OCI-M1 (cell line): ENCODE measurements around the gene GABRD.
A peak's percentile ranks its signal among the peaks of the same experiment; 100 is the strongest.

Experiments
- DNase-seq: peaks from one replicate; lab custom pipeline; 2025; lab: John Stamatoyannopoulos, UW

Gene GABRD

DNA sequence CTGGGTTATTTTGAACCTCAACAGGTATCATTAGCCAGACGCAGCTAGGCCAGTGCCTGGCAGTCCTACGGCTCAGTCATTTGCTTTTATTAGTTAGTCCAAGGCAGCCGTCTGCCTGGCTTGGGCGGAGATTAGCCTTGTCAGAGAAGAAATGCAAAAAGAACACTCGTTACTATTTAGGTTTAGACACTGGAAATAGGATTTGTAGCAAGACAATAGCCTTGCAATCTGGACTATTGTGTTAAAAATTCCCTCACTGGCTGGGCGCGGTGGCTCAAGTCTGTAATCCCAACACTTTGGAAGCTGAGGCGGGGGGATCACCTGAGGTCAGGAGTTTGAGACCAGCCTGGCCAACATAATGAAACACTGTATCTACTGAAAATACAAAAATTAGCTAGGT, 20.1 kb downstream of the GABRD start:
- DNase-seq, result no peak

- DNase-seq, result no peak
Measured at GRCh38 chr1:2041305-2041704, 22.2 kb downstream of the GABRD start.

DNA sequence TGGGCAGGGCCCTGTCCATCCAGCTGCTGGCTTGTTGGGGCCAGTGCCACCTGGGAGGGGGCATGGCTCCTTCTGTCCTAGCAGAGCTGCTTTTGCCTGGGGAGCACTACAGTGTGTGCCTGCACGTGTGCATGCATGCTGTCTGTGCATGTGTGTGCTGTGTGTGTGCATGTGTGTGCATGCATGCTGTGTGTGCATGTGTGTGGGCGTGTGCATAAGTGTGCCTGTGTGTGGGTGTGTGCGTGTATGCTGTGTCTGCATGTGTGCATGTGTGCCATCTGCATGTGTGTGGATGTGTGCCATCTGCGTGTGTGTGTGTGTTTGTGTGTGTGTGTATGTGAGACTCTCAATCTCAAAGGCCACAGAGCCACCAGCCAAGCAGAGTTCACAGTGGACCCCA, 22.7 kb downstream of the GABRD start:
- no peak for DNase-seq

DNA sequence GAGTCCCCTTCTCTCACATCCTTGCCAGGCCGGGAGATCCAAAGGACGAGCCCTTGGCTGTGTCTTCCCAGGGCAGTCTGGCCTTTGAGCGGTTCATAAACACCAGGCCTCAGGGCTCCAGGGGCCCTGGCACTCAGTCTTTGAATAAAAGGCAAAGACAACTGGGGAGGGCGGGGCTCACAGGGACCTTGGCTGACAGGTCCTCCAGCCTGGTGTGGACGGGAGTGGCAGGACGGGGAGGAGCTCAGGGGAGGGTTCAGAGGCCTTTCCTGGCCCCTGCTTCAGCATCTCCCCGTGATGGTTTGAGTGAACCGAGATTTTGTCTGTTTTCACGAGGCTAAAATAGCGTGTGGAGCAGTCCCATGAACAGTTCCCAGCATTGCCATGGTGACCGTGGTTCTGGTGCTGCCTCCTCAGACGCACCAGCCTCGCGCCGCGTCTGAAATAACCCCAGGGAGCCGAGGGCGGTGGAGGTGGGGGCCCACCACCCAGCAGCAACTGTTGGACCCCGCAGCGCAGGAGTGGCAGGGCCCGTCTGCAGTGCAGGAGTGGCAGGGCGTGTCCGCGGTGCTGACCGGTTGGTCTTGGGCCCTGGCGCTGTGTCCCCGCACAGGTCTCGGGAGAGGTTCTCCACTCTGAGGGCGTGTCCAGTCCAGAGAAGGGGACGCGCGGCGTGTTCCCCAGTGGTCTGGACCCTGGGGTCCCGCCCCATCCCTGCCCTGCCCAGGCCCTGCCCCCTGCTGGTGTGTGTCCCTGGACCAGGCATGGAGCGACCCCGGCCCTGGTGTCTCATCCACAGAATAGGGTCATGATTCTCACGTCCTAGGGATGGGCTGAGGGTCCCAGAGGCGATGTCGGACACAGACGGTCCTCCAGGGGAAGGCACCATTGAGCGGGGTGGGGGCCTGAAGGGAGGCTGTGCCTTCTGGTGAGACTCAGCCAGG, 24.0 kb downstream of the GABRD start:
- DNase-seq, result no peak

- DNase-seq, result no peak
Measured at GRCh38 chr1:2043886-2044285, 24.7 kb downstream of the GABRD start.

- peak; percentile 74 for DNase-seq
Measured at GRCh38 chr1:2044510-2045319, 25.6 kb downstream of the GABRD start.

- no peak for DNase-seq
Measured at GRCh38 chr1:2045468-2046173, 26.5 kb downstream of the GABRD start.

DNA sequence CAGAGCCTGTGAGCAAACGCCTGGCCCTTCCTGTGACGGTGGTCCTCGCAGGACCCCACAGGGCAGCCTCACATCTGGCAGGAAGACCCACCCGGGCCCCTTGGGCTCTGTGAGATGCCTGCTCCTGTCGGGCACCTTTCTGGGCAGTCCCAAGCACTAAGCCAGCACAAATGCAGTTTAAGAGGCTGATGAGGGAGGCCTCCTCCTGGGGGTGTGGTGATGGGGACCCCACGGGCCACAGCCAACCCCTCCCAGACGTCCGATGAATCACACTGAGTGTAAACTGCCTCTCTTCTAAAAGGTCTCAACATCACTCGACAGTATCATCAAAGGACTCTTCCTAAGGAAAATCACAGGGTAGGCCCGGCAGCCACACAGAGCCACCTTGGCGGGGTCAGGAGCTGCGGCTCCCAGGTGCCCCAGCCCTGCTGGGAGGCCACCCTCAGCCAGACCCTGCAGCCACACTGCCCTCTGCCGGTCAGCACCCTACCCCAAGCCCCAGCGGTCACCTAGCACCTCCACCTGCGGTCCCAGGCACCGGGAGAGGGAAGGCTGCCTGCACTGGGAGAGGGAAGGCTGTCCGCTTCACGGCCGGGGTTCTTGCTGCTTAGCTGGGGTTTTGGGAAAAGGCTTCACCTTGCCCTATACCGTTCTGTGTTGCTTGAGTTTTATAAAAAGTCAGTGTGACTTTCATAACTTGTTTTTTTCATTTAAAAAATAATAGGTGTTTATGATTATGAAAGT, 27.2 kb downstream of the GABRD start:
- DNase-seq, result peak; percentile 60

GRCh38 chr1:2046953-2047748, 28.0 kb downstream of the GABRD start:
- no peak for DNase-seq

GRCh38 chr1:2047749-2048729, 28.9 kb downstream of the GABRD start:
- no peak for DNase-seq

DNA sequence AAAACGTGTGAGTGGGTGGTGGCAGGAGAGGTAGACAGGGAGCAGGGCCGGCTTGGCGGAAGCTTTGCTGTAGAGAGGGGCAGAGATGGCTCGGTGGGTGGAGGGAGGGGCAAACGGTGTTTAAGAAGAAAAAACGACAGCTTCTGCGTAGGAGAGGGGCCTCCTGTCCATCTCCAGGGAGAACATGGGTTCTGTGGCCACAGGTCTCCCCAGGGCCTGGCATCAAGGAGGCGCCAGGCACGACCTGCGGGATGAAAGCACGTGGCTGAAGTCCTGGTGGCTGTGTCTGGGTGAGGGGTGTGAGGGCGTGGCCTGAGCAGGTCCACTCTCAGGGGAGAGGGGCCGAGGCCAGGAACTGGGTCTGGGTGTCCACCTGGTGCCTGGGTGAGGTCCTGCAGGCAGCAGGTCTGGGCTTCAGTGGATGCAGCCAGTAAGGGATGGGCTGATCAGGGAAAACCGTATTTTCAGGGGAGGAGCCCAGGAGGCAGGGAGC, 30.1 kb downstream of the GABRD start:
- DNase-seq, result no peak

DNA sequence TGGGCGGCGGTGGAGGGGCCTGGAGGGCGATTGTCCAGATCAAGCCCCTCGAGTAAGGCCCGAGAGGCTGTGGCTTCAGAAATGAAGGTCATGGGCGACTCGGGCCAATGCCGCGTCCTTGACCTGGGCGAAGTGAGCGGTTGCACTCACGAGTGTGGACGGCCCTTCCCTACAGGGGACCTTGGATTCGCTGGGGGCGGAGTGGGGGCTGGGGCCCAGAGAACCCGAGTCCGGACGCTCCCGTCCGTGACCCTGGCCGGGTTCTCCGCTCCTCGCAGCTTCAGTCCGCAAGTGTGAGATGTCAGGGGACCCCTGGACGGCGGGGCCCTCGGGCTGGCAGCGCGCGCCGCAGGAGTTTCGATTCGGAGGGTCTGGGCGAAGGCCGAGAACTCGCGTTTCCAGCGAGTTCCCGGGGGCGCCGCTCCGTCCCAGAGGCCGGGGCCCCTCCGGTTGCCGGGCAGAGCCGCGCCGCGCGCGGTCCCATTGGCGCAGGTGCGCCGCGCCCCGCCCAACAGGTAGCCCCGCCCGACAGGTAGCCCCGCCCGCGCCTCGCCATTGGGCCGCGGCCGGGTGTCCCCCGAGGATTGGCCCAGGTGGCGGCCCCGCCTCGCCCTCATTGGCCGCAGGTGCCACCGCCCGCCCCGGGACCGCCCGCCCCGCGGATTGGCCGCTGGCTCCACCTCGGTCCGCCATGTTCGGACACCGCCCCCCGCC, 30.7 kb downstream of the GABRD start, which contains the start of gene PRKCZ:
Gene PRKCZ, plus strand, starts transcription at position 694 of the 714 bp plus-strand sequence. CDS start 220 bp downstream, outside the sequence.
- no peak for DNase-seq

- no peak for DNase-seq
Measured at GRCh38 chr1:2050461-2050792, 31.3 kb downstream of the GABRD start.

DNA sequence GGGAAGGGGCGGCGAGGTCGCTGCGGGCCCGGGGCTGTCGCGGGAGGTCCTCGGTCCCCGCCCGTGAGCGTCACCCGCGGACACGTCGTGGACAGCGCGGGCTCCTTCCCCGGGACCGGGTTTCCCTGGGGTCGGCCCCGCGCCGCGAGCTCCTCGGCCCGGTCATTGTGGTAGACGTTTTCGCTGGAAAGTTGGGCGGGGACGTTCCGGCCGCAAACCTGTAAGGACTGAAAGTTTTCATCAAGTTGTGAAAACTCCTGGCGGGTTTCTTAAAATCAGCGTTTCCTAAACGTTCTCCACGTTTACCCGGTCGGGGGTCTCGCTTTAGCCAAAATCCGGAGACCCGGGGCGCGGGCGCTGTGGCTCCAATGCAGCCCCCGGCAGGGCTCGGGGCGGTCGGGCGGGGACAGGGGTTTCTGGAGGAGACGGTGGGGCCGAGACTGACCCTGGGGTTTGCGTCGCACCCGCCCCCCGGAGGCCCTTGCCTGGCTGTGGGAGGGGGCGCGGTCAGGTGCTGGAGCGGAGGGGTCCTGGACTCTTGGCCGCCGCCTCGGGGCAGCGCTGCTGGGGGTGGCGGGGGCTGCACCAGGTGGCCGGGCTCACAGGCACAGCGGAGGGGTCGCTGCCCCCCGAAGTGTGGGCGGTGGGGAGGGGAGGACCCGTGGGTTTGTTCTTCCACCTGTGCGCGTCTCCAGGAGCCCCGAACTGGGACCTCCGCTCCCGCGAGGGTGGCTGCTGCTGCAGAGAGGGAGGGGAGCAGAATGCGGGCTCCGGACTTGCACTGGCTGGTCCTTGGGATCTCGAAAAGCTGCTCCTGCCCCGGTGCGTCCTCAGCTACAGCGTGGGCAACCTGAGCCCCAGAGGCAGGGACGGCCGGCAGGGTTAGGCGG, 31.9 kb downstream of the GABRD start:
- no peak for DNase-seq

GRCh38 chr1:2052054-2052679, 33.0 kb downstream of the GABRD start:
- DNase-seq, result no peak

DNA sequence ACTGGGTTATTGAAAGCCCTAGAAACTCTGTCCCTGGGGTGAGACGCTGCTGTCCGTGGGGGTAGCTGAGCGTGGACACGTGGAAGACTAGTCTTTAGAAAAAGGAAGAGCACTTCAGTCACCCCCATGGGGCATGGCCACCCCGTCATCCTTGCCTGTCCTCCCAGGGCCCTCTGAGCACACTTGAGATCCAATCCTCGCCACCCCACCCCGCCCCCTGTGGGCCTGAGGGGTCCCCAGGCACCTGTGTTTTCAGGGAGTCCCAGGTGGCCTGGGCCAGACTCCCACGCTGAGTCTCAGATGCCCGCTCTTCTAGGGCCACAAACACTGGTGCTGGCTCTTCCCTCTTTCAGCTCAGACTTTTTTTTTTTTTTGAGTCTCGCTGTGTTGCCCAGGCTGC, 33.6 kb downstream of the GABRD start:
- no peak for DNase-seq

DNA sequence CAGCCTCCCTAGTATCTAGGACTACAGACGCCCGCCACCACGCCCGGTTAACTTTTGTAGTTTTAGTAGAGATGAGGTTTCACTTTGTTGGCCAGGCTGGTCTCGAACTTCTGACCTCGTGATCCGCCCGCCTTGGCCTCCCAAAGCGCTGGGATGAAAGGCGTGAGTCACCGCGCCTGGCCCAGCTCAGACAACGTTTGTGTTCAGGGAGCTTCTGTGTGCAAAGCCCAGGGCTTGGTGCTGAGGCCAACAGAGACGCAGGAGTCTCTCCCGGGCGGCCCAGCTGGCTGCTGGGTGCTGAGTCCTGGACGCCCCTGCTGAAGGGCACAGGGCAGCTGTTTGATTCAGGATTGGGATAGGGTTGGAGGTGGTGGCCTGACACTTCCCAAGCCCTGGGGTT, 34.1 kb downstream of the GABRD start:
- DNase-seq, result no peak
